ENCODE results near the gene PRPF31. TPM values are rescaled to one million over a fixed set of nuclear protein-coding genes. Genes with fewer than 3 reads are reported as not detected.
A peak's percentile ranks its signal among the peaks of the same experiment; 100 is the strongest.
"Not testable (repeated sequence)": the region's sequence is repeated elsewhere in the genome, so short reads cannot be mapped to it uniquely, and the experiment has no call there.

Gene PRPF31
- total RNA-seq, 8 experiments from 2014 or later: 29.5 to 78.7 (median 59.3) TPM

GRCh38 chr19:54164369-54165068 lies 49.0 kb downstream of the PRPF31 start:
- no peak overlapping the region for H3K27ac ChIP-seq
- 0 to 72% (median 17%) methylated on average over 2 to 14 of the region's 37 CpGs; no CpG with 5 or more reads in 2 of the 10 experiments for WGBS, 10 experiments
- ATAC-seq (replicated peaks in 6 of 8): peak in 4 of 8 experiments; percentile 13 to 36 (median 24)
- H3K4me1 ChIP-seq (replicated peaks in 1 of 2): peaks cover 2 to 14% of the 10 kb centered on the region in 2 donors
- in situ Hi-C loops (cut with MboI; ENCODE audit: low pct_unique_long_range_greater_than_20kb in 2 of 9, low sequenced_read_pairs in 9 of 9, unreplicated experiment in 9 of 9): loop anchor here in 1 of 9 experiments (10.0 kb wide), 1 partner anchor 70 kb away; no protein-coding TSS in a partner anchor
- H3K4me3 ChIP-seq: peak overlapping the region in 3 of 5 donors; percentile 3 to 25 (median 9)

- in situ Hi-C loops (cut with MboI; ENCODE audit: low pct_unique_long_range_greater_than_20kb in 2 of 9, low sequenced_read_pairs in 9 of 9, unreplicated experiment in 9 of 9): loop anchor here in 1 of 9 experiments (10.0 kb wide), 1 partner anchor 70 kb away; no protein-coding TSS in a partner anchor
- Histone ChIP-seq H3K4me1 (replicated peaks in 1 of 2) (peaks cover 2 to 14% of the 10 kb centered on the region in 2 donors), H3K27ac (no peak overlapping the region), H3K4me3 (no peak overlapping the region)
- 80 to 100% (median 91%) methylated on average over 2 to 14 of the region's 25 CpGs; no CpG with 5 or more reads in 5 of the 10 experiments for WGBS, 10 experiments
- ATAC-seq (replicated peaks in 6 of 8): no peak
Observed at GRCh38 chr19:54165222-54165621, 49.7 kb downstream of the PRPF31 start.

GRCh38 chr19:54168174-54168917 lies 52.8 kb downstream of the PRPF31 start:
- no peak overlapping the region for H3K27ac ChIP-seq
- in situ Hi-C loops (cut with MboI; ENCODE audit: low pct_unique_long_range_greater_than_20kb in 2 of 9, low sequenced_read_pairs in 9 of 9, unreplicated experiment in 9 of 9): loop anchor here in 1 of 9 experiments (10.0 kb wide), 1 partner anchor 66 kb away; no protein-coding TSS in a partner anchor
- peaks cover 0 to 9% of the 10 kb centered on the region in 2 donors for H3K4me1 ChIP-seq (replicated peaks in 1 of 2)
- H3K4me3 ChIP-seq: no peak overlapping the region
- peak; percentile 72 to 96 (median 92) for ATAC-seq (replicated peaks in 6 of 8)
- WGBS, 10 experiments: 1 to 40% (median 5%) methylated on average over 2 to 9 of the region's 25 CpGs; no CpG with 5 or more reads in 5 of the 10 experiments

GRCh38 chr19:54169149-54169740 lies 53.7 kb downstream of the PRPF31 start:
- in situ Hi-C loops (cut with MboI; ENCODE audit: low pct_unique_long_range_greater_than_20kb in 2 of 9, low sequenced_read_pairs in 9 of 9, unreplicated experiment in 9 of 9): loop anchor here in 1 of 9 experiments (10.0 kb wide), 1 partner anchor 66 kb away; no protein-coding TSS in a partner anchor
- Histone ChIP-seq H3K4me3 (no peak overlapping the region), H3K27ac (no peak overlapping the region), H3K4me1 (replicated peaks in 1 of 2) (peaks cover 0 to 9% of the 10 kb centered on the region in 2 donors)
- no peak for ATAC-seq (replicated peaks in 6 of 8)
- 38 to 100% (median 50%) methylated on average over 1 to 4 of the region's 21 CpGs; no CpG with 5 or more reads in 6 of the 10 experiments for WGBS, 10 experiments

GRCh38 chr19:54171736-54172431 lies 56.3 kb downstream of the PRPF31 start:
- H3K27ac ChIP-seq; H3K4me3 ChIP-seq; ATAC-seq (replicated peaks in 6 of 8); in situ Hi-C loops (cut with MboI; ENCODE audit: low pct_unique_long_range_greater_than_20kb in 2 of 9, low sequenced_read_pairs in 9 of 9, unreplicated experiment in 9 of 9); H3K4me1 ChIP-seq (replicated peaks in 1 of 2): not testable (repeated sequence)
- WGBS, 10 experiments: 60 to 94% (median 72%) methylated on average over 1 to 5 of the region's 23 CpGs; no CpG with 5 or more reads in 4 of the 10 experiments

GRCh38 chr19:54172471-54173358 lies 57.2 kb downstream of the PRPF31 start, which contains the start of gene TMC4:
TMC4 (minus strand) TSS chr19:54173160; CDS start chr19:54173117, 43 bp downstream.
- ATAC-seq (replicated peaks in 6 of 8): peak in 6 of 8 experiments; percentile 3 to 29 (median 15)
- H3K4me3 ChIP-seq: no peak within 1 kb of the TSS
- WGBS, 10 experiments: 0 to 50% (median 20%) methylated on average over 1 to 3 of the region's 13 CpGs; no CpG with 5 or more reads in 6 of the 10 experiments
- in situ Hi-C loops (cut with MboI; ENCODE audit: low pct_unique_long_range_greater_than_20kb in 2 of 9, low sequenced_read_pairs in 9 of 9, unreplicated experiment in 9 of 9): no loop called here
- H3K4me1 ChIP-seq (replicated peaks in 1 of 2): peaks cover 0 to 9% of the 10 kb centered on the region in 2 donors
- no peak within 1 kb of the TSS for H3K27ac ChIP-seq

- H3K27ac ChIP-seq: no peak overlapping the region
- ATAC-seq (replicated peaks in 6 of 8): no peak
- H3K4me3 ChIP-seq: no peak overlapping the region
- WGBS, 10 experiments: 63 to 100% (median 66%) methylated on average over 1 to 8 of the region's 15 CpGs; no CpG with 5 or more reads in 7 of the 10 experiments
- in situ Hi-C loops (cut with MboI; ENCODE audit: low pct_unique_long_range_greater_than_20kb in 2 of 9, low sequenced_read_pairs in 9 of 9, unreplicated experiment in 9 of 9): no loop called here
- H3K4me1 ChIP-seq (replicated peaks in 1 of 2): peaks cover 2 to 11% of the 10 kb centered on the region in 2 donors
Observed at GRCh38 chr19:54173359-54173699, 57.8 kb downstream of the PRPF31 start.

- in situ Hi-C loops (cut with MboI; ENCODE audit: low pct_unique_long_range_greater_than_20kb in 2 of 9, low sequenced_read_pairs in 9 of 9, unreplicated experiment in 9 of 9): no loop called here
- peak in 5 of 8 experiments; percentile 10 to 20 (median 16) for ATAC-seq (replicated peaks in 6 of 8)
- 19 to 60% (median 34%) methylated on average over 2 to 7 of the region's 25 CpGs; no CpG with 5 or more reads in 6 of the 10 experiments for WGBS, 10 experiments
- Histone ChIP-seq H3K27ac (no peak overlapping the region), H3K4me1 (replicated peaks in 1 of 2) (peaks cover 11 to 18% of the 10 kb centered on the region in 2 donors), H3K4me3 (no peak overlapping the region)
Observed at GRCh38 chr19:54173951-54174834, 58.6 kb downstream of the PRPF31 start.

- in situ Hi-C loops (cut with MboI; ENCODE audit: low pct_unique_long_range_greater_than_20kb in 2 of 9, low sequenced_read_pairs in 9 of 9, unreplicated experiment in 9 of 9): no loop called here
- H3K4me1 ChIP-seq (replicated peaks in 1 of 2): peaks cover 25% of the 10 kb centered on the region in 2 donors
- 25 to 80% (median 57%) methylated on average over 1 to 11 of the region's 23 CpGs; no CpG with 5 or more reads in 3 of the 10 experiments for WGBS, 10 experiments
- ATAC-seq (replicated peaks in 6 of 8): peak in 2 of 8 experiments; percentile 13 to 28
- no peak overlapping the region for H3K4me3 ChIP-seq
- H3K27ac ChIP-seq: peak overlapping the region; percentile 36 to 53
Observed at GRCh38 chr19:54178581-54179261, 63.2 kb downstream of the PRPF31 start.

- peak in 5 of 8 experiments; percentile 0 to 13 (median 4) for ATAC-seq (replicated peaks in 6 of 8)
- in situ Hi-C loops (cut with MboI; ENCODE audit: low pct_unique_long_range_greater_than_20kb in 2 of 9, low sequenced_read_pairs in 9 of 9, unreplicated experiment in 9 of 9): no loop called here
- Histone ChIP-seq H3K4me3 (no peak overlapping the region), H3K27ac (peak overlapping the region; percentile 36 to 53), H3K4me1 (replicated peaks in 1 of 2) (peaks cover 25% of the 10 kb centered on the region in 2 donors)
- WGBS, 10 experiments: 25 to 100% (median 56%) methylated on average over 1 to 9 of the region's 10 CpGs; no CpG with 5 or more reads in 3 of the 10 experiments
Observed at GRCh38 chr19:54179262-54179852, 63.8 kb downstream of the PRPF31 start.
